ENCODE data around the gene TEC. TPM values are rescaled to one million over a fixed set of nuclear protein-coding genes. Genes with fewer than 3 reads are reported as not detected.

The TEC gene
- total RNA-seq, 1 experiment from 2014 or later = 0.67 TPM

GRCh38 chr4:48249378-48249777 lies 20.3 kb downstream of the TEC start:
- ChIA-PET CTCF (no interaction called here), POLR2A (interaction anchor here (0.7 kb wide), 1 partner anchor 123 kb away, joined by 16 read pairs; no protein-coding TSS in a partner anchor)
- TF ChIP-seq, protein P1, sequence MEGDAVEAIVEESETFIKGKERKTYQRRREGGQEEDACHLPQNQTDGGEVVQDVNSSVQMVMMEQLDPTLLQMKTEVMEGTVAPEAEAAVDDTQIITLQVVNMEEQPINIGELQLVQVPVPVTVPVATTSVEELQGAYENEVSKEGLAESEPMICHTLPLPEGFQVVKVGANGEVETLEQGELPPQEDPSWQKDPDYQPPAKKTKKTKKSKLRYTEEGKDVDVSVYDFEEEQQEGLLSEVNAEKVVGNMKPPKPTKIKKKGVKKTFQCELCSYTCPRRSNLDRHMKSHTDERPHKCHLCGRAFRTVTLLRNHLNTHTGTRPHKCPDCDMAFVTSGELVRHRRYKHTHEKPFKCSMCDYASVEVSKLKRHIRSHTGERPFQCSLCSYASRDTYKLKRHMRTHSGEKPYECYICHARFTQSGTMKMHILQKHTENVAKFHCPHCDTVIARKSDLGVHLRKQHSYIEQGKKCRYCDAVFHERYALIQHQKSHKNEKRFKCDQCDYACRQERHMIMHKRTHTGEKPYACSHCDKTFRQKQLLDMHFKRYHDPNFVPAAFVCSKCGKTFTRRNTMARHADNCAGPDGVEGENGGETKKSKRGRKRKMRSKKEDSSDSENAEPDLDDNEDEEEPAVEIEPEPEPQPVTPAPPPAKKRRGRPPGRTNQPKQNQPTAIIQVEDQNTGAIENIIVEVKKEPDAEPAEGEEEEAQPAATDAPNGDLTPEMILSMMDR (IDR thresholded peaks at IDR 0.05) = no peak
- TF ChIP-seq REST (IDR thresholded peaks at IDR 0.05; ENCODE audit: insufficient read depth in 1 of 2, low read depth in 2 of 2, low read length in 1 of 2) (no peak), TCF7L2 (IDR thresholded peaks at IDR 0.05; ENCODE audit: low read depth, low read length) (no peak)
- Histone ChIP-seq H3K27me3 (ENCODE audit: control insufficient read depth, insufficient read depth, low read length) (no peaks in the 10 kb centered on the region), H3K4me3 (ENCODE audit: low read depth in 2 of 2, low read length in 2 of 2) (no peak overlapping the region), H3K4me1 (ENCODE audit: control insufficient read depth, insufficient read depth, low read length) (no peaks in the 10 kb centered on the region), H3K36me3 (ENCODE audit: control insufficient read depth, insufficient read depth, low read length) (no peaks in the 10 kb centered on the region), H3K9me3 (ENCODE audit: control insufficient read depth, insufficient read depth, low read depth, low read length) (no peaks in the 10 kb centered on the region), H3K27ac (ENCODE audit: low read length) (no peak overlapping the region)
- DNase-seq (ENCODE audit: low read depth, low spot score) (no peak), ATAC-seq (no peak)
- no TSS peak for BruUV-seq (replicated peaks)
- in situ Hi-C loops (cut with HindIII; ENCODE audit: low pct_unique_long_range_greater_than_20kb, low sequenced_read_pairs) = no loop called here
- intact Hi-C loops (cut with micrococcal nuclease; ENCODE audit: unreplicated experiment) = no loop called here

DNA sequence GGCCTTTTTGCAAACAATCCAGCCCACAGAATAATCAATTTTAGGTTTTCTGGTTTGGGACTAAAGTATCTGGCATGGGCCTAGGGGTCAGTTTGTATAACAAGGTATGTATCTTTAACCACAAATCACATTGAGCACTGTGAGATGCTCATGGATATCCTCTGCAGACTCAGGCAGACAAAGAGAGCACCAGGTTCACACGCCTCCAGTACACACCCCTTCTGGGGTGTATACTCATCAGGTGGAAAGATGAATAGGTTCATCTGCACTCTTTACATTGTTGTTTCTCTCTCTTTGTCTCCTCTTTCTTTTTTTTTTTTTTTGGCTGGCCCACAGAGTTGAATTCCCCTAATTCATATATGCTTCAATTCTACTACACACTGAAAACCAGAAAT lies 21.1 kb downstream of the TEC start:
- BruUV-seq (replicated peaks) = no TSS peak
- Histone ChIP-seq H3K4me1 (ENCODE audit: control insufficient read depth, insufficient read depth, low read length) (no peaks in the 10 kb centered on the region), H3K36me3 (ENCODE audit: control insufficient read depth, insufficient read depth, low read length) (no peaks in the 10 kb centered on the region), H3K27ac (ENCODE audit: low read length) (no peak overlapping the region), H3K9me3 (ENCODE audit: control insufficient read depth, insufficient read depth, low read depth, low read length) (no peaks in the 10 kb centered on the region), H3K27me3 (ENCODE audit: control insufficient read depth, insufficient read depth, low read length) (no peaks in the 10 kb centered on the region), H3K4me3 (ENCODE audit: low read depth in 2 of 2, low read length in 2 of 2) (no peak overlapping the region)
- ChIA-PET CTCF (no interaction called here), POLR2A (interaction anchor here (0.7 kb wide), 1 partner anchor 124 kb away, joined by 16 read pairs; no protein-coding TSS in a partner anchor)
- in situ Hi-C loops (cut with HindIII; ENCODE audit: low pct_unique_long_range_greater_than_20kb, low sequenced_read_pairs) = no loop called here
- intact Hi-C loops (cut with micrococcal nuclease; ENCODE audit: unreplicated experiment) = no loop called here
- ATAC-seq (no peak), DNase-seq (ENCODE audit: low read depth, low spot score) (no peak)
- no peak for TF ChIP-seq TCF7L2 (IDR thresholded peaks at IDR 0.05; ENCODE audit: low read depth, low read length)
- TF ChIP-seq REST (IDR thresholded peaks at IDR 0.05; ENCODE audit: insufficient read depth in 1 of 2, low read depth in 2 of 2, low read length in 1 of 2) = no peak
- TF ChIP-seq SIN3A (IDR thresholded peaks at IDR 0.05; ENCODE audit: borderline replicate concordance, insufficient read depth, low read depth, low read length) = no peak
- TF ChIP-seq, protein P1 (IDR thresholded peaks at IDR 0.05) = no peak
- TF ChIP-seq POLR2AphosphoS5 (IDR thresholded peaks at IDR 0.05; ENCODE audit: low read depth, low read length) = no peak

Measured in Panc1 (cell line).